DMS114 treated with DMSO at 0.1 percent for 48 hours (cell line): ENCODE results near the gene ADAM11.
A peak's percentile ranks its signal among the peaks of the same experiment; 100 is the strongest.

ENCODE experiments used
- DNase-seq: peaks from one replicate; lab custom pipeline; 2025; ENCODE audit not compliant: unreplicated experiment; lab: John Stamatoyannopoulos, UW

Gene ADAM11

DNA sequence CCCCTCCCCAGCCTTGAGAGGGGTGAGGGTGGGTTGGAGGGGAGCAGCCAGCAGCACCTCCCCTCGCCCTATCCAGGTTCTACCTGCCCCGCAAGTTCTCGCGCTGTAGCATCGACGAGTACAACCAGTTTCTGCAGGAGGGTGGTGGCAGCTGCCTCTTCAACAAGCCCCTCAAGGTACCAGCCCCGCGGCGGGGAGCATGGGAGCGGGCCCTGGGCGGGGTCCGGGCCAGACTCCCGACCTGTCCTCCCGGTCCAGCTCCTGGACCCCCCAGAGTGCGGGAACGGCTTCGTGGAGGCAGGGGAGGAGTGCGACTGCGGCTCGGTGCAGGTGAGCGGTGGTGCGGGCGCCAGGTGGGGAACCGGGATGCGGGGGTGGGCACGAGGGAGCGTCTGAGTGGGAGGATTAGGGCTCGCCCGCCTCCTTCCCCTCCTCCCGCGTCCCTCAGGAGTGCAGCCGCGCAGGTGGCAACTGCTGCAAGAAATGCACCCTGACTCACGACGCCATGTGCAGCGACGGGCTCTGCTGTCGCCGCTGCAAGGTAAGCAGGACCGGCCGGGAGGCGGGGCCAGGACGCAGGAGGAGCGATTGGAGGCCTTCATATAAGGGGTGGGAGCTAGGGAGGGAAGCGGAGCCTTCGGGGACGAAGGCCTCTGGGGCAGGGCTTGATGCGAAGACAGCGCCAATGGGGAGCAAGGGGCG is 16.5 kb downstream of the ADAM11 start:
- peak; percentile 92 for DNase-seq

DNA sequence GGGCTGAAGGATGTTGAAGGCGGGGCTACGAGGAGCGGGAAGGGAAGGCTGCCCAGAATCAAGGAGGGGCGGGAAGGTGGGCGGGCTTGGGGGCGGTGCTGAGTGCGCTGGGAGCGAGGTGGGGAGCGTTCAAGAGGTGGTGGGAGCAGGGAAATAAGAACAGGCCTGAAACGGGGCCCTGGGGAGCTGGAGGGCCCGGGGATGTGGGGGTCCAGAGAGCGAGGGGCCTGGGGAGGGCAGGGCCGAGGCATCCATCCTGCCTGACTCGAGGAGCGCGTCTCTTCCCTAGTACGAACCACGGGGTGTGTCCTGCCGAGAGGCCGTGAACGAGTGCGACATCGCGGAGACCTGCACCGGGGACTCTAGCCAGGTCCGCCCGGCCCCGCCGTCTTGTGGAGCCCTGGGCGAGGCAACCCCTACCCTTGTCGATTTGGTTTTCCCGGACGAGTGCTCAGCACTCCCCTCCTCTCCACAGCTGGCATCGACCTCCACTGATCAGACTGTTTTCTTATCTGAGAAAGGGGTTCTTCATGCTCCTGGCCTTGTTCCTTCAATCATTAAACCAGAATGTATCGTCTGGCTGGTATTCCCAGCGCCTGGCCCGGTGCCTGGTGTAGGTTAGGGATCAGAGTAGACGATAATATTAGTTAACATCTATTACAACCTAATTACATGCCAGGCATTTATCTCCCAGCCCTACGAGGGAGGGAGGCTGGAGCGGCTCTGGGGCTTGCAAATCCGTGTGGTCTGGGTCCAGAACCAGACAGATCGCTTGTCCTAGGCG is 17.2 kb downstream of the ADAM11 start:
- DNase-seq, result no peak

DNA sequence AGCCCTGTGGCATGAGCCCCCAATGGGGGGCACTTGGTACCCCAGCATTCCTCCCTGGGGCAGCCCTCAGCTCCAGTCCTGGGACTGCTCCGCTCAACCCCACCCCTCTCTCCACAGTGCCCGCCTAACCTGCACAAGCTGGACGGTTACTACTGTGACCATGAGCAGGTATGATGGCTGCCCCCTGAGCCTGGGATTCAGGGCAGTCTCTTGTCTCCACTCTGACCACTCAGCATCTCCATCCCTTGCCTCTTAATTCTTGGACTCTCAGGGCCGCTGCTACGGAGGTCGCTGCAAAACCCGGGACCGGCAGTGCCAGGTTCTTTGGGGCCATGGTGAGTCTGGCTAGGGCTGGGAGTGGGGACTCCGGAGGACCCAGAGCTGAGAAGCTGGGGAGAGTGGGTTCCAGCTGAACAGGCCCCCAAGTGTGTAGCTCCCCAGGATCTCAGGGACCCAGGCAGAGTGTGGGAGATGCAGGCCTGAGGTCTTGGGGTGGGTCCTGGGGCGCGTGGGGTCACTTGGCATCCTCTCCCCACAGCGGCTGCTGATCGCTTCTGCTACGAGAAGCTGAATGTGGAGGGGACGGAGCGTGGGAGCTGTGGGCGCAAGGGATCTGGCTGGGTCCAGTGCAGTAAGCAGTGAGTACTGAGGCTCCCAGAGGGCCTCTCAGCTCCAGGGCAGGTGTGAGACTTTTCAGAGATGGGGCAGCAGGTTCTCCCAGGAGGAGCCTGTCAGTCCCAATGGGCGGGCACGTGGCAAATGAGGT is 18.0 kb downstream of the ADAM11 start:
- no peak for DNase-seq

DNA sequence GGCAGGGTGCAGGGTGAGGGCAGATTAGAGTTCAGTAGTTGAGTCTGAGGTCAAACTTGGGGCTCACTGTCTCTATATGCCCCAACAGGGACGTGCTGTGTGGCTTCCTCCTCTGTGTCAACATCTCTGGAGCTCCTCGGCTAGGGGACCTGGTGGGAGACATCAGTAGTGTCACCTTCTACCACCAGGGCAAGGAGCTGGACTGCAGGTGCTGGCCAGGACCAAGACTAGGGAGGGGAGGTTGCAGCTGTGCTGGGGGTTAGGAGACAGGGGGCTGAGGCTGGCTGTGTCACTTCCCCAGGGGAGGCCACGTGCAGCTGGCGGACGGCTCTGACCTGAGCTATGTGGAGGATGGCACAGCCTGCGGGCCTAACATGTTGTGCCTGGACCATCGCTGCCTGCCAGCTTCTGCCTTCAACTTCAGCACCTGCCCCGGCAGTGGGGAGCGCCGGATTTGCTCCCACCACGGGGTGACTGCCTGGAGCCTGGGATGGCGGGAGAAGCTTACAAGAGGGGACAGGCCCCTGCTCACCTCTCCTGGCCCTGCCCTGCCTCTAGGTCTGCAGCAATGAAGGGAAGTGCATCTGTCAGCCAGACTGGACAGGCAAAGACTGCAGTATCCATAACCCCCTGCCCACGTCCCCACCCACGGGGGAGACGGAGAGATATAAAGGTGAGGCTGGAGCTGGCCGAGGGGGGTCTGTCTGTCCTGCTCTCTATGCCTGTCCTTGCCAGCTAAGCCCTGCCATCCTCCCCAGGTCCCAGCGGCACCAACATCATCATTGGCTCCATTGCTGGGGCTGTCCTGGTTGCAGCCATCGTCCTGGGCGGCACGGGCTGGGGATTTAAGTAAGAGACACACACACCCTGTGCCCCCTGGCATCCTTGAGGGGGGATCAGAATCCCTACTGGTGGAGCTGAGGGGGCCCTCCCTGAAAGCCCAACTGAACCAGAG is 18.9 kb downstream of the ADAM11 start:
- DNase-seq, result no peak

DNA sequence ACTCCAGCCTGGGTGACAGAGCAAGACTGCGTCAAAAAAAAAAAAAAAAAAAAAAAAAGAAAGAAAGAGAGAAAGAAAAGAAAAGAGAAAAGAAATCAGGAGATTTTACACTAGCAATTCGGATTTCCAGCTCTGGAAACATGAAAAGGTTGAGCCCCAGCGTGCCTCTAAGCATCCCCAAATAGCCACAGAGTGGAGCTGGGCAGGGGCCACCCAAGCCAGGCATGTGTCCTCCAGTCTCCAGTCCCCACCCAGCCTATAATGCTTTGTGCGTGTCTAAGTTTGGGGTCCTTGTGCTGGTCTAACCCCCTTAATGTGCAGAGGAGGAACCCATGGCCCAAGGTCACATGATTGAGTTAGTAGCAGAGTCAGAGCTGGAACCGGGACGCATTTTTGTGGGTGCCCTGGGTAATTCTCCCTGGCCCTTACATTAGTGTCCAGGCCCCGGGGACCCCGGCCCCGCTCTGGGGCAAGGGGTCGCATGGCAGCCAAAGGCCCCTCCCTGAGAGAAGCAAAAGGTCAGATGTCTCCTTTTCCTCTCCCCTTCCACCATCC is 19.9 kb downstream of the ADAM11 start:
- DNase-seq, result no peak

DNA sequence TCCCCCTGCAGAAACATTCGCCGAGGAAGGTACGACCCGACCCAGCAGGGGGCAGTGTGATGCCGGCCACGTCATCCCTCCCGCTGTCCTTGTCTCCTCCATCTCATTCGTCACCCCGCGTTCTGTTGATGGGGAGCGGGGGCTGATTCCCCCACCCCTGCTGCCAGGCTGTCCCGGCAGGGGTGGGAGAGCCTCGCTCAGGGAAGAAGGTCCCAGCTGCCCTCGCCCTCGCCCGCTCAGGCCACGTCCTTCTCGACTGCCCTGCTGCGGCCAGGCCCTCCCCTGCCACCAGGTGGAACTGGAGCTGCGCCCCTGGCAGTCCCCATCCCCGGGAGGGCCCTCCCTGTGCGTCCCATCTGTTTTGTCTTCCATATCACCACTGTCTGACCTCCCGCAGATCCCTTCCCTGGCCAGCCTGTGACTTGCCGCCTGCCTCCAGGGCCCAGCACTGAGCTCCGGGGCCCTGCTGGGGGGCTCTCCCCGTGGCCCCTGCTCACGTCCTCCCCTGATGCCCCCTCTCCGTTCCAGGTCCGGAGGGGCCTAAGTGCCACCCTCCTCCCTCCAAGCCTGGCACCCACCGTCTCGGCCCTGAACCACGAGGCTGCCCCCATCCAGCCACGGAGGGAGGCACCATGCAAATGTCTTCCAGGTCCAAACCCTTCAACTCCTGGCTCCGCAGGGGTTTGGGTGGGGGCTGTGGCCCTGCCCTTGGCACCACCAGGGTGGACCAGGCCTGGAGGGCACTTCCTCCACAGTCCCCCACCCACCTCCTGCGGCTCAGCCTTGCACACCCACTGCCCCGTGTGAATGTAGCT is 20.6 kb downstream of the ADAM11 start:
- DNase-seq, result no peak

DNA sequence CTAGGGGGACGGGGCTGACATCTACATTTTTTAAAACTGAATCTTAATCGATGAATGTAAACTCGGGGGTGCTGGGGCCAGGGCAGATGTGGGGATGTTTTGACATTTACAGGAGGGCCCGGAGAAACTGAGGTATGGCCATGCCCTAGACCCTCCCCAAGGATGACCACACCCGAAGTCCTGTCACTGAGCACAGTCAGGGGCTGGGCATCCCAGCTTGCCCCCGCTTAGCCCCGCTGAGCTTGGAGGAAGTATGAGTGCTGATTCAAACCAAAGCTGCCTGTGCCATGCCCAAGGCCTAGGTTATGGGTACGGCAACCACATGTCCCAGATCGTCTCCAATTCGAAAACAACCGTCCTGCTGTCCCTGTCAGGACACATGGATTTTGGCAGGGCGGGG is 21.4 kb downstream of the ADAM11 start:
- DNase-seq, result no peak

DNA sequence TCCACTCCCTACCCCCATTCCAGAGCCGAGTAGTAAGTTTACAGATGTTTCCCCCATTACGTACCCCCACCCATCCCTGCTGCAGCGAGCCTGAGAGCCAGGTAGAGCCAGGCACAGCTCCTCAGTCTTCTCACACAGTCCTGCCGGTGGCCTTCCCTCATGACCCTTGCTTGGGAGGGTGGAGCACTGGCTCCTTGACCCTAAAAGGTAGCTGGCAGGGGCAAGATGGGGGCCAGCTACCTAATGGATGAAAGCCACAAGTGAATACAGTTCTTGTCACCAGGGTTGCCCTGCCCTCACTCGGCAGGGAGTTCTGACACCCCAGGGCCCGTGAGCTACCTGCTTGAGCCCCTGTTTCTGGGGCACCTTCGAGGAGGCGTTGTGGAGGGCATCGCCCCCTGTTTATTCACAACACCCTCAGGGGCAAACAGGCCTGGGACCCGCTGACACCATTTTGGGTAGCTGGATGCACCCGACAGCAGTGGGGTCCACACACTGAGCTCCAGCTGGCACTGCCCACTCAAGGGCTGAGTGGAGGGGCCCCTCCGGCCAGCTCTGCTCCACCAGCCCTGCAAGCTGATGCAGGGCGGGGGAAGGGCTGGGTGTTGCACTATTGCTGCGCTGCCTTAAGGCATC is 22.2 kb downstream of the ADAM11 start:
- no peak for DNase-seq

DNA sequence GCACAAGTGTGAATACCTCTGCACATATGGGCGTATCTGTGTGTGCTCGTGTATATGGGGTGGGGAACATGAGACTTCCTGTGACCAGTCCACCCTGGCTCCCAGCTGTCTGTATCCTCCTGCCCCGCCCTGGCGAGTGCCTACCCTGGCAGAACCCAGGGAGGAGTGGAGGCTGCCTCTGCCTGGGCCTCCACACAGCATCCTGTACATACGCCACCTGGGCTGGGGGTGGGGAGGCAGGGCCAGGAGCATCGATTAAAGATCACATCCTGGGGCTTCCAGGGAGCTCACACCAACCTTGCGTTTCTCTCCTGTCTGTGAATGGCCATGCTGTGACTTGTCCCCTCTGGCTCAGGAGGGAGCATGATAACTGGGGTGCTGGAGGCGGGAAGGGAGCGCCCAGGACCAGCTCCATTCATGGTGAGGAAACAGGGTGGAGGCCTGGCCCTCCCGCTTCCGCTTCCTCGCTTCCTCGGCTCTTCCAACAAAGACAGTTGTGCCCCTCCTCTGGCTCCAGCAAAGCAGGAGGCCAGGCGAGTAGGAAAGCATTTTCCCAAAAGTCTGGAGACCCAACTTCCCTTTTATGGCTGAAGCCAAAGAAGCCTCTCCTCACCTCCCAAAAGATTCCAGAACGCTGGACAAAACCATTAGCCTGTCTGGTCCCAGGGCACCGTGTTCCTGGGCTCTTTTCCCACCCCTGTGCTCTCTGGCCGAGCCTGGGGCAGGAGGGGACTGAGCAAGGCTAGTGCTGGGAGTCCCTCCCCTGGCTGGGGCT is 22.9 kb downstream of the ADAM11 start:
- DNase-seq, result no peak

DNA sequence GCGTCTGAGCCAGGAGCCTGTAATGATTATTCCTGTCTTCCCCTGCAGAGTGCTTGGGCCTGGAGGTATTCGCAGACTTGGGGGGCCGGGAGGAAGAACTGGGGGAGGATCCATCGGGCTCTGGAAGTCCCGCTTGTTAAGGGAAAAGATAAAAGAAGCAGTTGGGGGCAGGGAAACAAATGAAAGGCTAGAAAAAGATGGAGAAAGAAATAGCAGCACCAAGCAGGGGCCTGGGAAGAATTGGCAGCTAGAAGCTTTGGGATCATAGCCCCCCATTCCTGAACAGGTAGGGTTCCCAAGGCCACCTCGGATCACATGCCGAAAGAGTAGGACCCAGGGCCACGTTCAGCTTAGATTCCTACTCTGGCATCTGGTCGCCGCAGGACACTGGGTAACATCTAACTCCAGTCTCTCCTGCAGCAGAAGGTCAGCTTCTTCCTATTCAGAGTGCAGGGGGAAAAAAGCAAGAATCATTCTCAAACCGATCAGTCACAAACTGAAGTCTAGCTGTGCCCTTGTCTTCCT is 23.6 kb downstream of the ADAM11 start:
- no peak for DNase-seq

DNA sequence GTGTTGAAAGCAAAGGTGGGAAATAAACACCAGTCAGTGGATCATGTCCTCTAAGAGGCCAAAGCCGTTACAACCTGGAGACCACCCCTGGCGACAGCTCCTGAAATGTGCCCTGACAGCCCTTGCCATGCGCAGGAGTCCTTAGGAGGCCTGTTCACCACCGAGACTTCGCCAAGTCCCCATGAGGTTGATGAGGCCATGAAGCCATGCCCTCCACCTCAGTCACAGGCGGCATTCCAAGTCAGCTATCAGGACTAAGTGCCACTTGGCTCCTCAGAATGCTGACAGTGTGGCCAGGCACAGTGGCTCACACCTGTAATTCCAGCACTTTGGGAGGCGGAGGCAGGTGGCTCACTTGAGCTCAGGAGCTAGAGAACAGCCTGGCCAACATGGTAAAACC is 27.1 kb downstream of the ADAM11 start:
- DNase-seq, result no peak

DNA sequence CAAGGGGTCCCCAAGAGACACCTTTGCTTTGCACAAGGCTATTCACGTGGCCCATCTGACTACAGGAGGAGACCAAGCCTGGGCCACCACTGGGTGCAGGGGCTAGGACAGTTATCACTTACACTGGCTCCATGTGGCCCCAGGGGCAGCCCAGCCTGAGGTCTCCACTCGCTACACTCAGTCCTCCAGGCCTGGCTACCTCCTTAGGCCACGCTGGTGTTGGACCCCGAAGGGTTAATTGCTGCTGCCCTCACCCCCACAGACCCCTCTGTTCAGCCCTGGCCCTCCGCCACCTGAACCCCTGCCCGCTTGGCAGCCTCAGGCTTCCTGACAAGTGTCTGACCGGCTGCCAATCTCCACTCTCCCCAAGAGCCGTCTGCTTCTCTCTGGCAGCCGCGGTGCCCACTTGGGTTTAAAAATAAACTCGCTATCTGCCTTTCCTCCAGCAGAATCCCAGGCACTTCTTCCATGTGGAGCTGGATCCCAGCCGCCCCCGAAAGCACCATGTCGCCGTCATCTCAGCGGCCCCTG is 27.8 kb downstream of the ADAM11 start:
- no peak for DNase-seq

DNA sequence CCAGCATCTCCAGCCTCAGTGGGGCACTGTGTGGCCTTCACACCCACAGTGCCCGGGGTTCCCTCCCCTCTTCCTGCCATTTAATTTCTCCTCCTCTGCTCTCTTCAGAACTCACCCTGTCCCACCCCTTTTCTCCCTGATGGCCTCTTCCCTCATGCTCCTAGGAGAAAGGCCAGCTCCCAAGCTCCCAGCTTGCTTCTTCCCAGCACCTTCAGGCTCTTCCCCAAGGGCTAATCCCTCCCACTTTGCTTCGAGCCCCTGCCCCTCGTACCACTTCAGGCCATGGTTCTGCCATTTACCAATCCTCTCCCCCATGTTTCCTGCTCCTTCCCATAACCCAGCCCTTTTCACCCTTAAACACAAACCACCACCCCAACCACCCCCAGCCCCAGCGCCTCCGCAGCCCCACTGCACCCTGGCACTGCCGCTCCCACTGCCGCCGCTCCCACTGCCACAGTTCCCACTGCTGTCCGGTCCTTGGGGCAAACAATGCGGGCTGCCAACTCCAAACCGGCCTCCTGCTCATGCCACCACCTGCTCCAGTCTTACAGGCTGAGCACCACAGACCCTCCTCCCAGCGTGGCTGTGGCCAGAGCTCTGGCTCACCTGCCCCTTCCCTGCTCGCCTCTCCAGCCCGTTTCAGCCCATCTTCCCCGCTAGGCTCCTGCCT is 28.6 kb downstream of the ADAM11 start:
- DNase-seq, result no peak

DNA sequence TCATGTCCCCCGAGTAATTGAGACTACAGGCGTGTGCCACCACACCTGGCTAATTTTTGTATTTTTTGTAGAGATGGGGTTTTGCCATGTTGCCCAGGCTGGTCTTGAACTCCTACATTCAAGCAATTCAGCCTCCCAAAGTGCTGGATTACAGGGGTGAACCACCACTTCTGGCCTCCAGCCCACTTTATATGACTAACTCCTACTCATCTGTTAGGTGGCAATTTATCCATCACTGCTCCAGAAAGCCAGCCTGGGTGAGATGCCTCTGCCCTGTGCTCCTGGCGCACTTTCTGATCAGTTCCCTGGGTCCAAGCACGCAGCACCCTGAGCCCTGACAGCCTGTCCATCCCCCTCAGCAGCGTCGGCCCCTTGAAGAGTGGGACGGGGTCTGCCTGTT is 29.4 kb downstream of the ADAM11 start:
- DNase-seq, result no peak

DNA sequence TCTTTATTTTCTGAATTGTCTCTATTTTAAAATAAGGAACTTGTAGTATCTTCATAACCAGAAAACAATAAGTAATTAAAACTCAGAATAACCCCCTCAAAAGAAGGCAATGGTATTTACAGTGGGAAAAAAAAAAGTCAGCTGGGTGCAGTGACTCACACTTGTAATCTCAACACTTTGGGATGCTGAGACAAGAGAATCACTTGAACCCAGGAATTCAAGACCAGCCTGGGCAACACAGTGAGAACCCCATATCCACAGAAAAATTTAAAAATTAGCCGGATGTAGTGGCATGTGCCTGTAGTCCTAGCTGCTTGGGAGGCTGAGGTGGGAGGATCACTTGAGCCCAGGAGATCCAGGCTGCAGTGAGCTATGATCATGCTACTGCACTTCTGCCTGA is 33.5 kb downstream of the ADAM11 start:
- no peak for DNase-seq

DNA sequence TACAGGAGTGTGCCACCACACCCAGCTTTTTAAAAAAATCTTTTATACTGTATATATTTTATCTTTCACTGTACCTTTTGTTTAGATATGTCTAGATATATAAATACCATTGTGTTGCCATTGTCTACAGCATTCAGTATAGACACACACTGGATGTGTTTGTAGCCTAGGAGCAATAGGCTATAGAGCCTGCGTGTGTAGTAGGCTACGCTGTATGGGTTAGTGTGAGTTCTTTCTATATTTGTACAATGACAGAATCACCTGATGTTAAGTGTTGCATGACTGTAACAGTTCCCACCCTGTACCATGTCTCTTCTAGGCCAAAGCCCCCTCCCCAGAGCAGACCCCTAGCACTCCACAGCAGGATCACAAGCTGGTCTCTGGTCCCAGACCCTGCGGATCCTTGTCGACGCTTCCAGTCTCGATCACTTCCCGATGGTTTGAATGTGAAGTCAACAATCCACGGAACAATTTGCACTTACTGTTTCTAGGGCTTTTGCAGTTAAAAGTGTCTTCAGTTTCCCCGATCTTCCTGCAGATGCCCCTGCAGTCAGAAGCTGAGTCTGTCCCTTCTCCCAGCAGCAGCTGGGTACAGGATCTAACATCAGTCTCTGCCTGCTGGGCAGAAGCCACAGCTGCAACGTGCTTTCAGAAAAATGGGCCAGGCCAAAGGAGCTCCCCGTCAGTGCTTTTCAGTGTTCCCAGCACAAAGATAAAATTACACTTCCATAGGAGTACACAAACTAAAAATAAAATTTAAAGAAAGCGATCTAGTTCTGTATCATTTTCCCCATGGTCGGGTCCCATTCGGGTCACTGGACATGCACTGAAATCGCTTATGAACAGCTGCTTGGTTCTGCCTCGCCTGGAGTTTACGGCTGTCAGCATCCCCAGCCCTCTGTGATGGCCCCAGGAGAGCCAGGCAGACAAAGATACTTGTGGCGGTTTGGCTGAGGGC is 35.4 kb downstream of the ADAM11 start:
- DNase-seq, result no peak
